Measurements from ENCODE around the gene ADRM1.

ADRM1 gene

GRCh38 chr20:62320581-62321354, 18.0 kb downstream of the ADRM1 start:
- no peaks in the 10 kb centered on the region for H3K4me1 ChIP-seq (ENCODE audit: control insufficient read depth, insufficient read depth, low read length)
- H3K9me3 ChIP-seq (ENCODE audit: control insufficient read depth, insufficient read depth, low read depth, low read length), result peaks cover 6% of the 10 kb centered on the region; the same call in 1 of the 2 replicates
- H3K9ac ChIP-seq (ENCODE audit: low read length), result no peak overlapping the region
- no peak overlapping the region for H3K27ac ChIP-seq (ENCODE audit: low read depth, low read length)
- no peak overlapping the region for H3K4me3 ChIP-seq (ENCODE audit: low read depth, low read length)
- no peaks in the 10 kb centered on the region for H3K27me3 ChIP-seq (ENCODE audit: control insufficient read depth, insufficient read depth, low read length)
- H3K36me3 ChIP-seq (ENCODE audit: control insufficient read depth, insufficient read depth, low read length), result peaks cover 84% of the 10 kb centered on the region

DNA sequence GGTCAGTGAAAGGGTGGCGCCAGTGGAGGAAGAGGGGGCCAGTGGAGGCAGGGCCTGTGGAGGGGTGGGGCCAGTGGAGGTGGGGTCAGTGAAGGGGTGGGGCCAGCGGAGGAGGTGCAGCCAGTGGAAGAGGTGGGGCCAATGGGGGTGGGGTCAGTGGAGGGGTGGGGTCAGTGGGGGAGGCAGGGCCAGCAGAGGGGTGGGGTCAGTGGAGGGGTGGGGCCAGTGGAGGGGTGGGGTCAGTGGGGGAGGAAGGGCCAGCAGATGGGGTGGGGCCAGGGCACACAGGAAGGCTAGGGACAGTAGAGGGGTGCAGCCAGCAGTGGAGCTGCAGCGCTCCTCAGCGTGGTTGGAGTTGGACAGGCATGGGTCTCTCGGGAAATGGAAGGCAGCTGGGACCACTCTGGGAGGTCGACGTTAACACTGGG, 18.7 kb downstream of the ADRM1 start:
- H3K9ac ChIP-seq (ENCODE audit: low read length), result no peak overlapping the region

GRCh38 chr20:62321975-62322374, 19.2 kb downstream of the ADRM1 start:
- peaks cover 84% of the 10 kb centered on the region for H3K36me3 ChIP-seq (ENCODE audit: control insufficient read depth, insufficient read depth, low read length)
- peaks cover 6% of the 10 kb centered on the region; the same call in 1 of the 2 replicates for H3K9me3 ChIP-seq (ENCODE audit: control insufficient read depth, insufficient read depth, low read depth, low read length)
- H3K27me3 ChIP-seq (ENCODE audit: control insufficient read depth, insufficient read depth, low read length), result no peaks in the 10 kb centered on the region
- H3K27ac ChIP-seq (ENCODE audit: low read depth, low read length), result no peak overlapping the region
- no peak overlapping the region for H3K9ac ChIP-seq (ENCODE audit: low read length)
- no peaks in the 10 kb centered on the region for H3K4me1 ChIP-seq (ENCODE audit: control insufficient read depth, insufficient read depth, low read length)
- H3K4me3 ChIP-seq (ENCODE audit: low read depth, low read length), result no peak overlapping the region

More for the DNA sequence above, 18.7 kb downstream of the ADRM1 start:
- peaks cover 84% of the 10 kb centered on the region for H3K36me3 ChIP-seq (ENCODE audit: control insufficient read depth, insufficient read depth, low read length)
- H3K4me1 ChIP-seq (ENCODE audit: control insufficient read depth, insufficient read depth, low read length), result no peaks in the 10 kb centered on the region
- no peak overlapping the region for H3K4me3 ChIP-seq (ENCODE audit: low read depth, low read length)
- H3K27ac ChIP-seq (ENCODE audit: low read depth, low read length), result no peak overlapping the region
- H3K9me3 ChIP-seq (ENCODE audit: control insufficient read depth, insufficient read depth, low read depth, low read length), result peaks cover 6% of the 10 kb centered on the region; the same call in 1 of the 2 replicates
- H3K27me3 ChIP-seq (ENCODE audit: control insufficient read depth, insufficient read depth, low read length), result no peaks in the 10 kb centered on the region

DNA sequence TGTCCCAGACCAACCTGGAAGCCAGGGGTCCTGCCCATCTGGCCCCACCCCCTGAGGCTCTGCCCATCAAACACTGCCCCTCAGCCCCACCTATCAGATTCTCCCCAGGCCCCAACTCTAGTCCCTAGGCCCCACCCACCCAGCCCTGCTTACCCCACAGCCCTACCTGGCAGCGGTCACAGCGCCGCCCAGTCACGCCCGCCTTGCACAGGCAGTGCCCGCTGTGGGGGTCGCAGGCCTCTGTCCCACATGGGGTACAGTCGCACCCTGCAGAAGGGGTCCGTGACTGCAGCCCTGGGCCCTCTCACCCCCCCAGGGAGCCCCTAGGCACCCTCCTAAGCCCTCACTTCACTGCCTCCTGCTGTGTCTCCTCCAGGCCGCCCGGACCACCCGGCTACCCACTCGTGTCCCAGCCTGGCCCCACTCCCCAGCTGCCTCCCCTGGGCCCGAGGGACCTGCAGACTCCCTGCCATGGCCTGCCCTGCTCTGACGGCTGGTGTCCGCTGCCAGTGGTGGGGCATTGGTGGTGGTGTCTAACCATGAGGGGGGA, 19.8 kb downstream of the ADRM1 start:
- Histone ChIP-seq H3K27ac (ENCODE audit: low read depth, low read length) (no peak overlapping the region), H3K36me3 (ENCODE audit: control insufficient read depth, insufficient read depth, low read length) (peaks cover 84% of the 10 kb centered on the region), H3K9me3 (ENCODE audit: control insufficient read depth, insufficient read depth, low read depth, low read length) (0 out of 2 replicates have a peak, but pooled peaks cover 5% of the 10 kb centered on the region), H3K4me1 (ENCODE audit: control insufficient read depth, insufficient read depth, low read length) (no peaks in the 10 kb centered on the region), H3K27me3 (ENCODE audit: control insufficient read depth, insufficient read depth, low read length) (no peaks in the 10 kb centered on the region), H3K4me3 (ENCODE audit: low read depth, low read length) (no peak overlapping the region), H3K9ac (ENCODE audit: low read length) (no peak overlapping the region)

DNA sequence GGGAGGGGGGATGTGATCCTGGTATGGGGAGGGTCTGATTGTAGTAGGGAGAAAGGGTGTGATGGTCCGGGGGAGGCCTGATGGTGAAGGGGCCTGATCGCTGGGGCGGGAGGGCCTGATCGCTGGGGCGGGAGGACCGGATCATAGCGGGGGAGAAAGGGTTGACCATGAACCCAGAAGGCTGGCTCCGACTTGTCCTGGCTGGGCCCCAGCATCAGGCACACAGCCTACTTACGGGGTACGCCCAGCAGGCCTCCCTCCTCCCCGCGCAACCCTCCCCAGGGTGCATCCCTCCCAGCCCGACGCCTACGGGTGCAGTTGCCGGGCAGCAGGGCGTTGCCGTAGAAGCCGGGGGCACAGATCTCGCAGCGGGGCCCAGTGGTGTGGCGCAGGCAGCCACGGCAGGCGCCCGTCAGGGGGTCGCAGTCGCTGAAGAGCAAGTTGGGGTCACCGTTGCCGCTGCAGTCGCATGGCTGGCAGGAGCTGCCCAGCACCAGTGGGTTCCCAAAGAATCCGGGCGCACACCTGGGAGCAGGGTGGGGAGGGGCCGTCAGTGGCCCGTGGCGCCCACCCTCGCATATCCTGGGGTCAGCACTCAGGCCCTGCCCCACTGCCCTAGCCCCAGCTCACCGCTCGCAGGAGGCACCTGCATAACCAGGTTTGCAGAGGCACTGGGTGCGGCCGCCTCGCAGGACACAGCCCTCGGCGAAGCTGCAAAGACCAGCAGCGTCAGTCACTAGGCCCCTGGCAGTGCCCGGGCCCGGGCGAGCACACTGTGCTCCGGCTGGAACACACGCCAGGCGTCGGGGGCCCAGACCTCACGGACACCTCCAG, 20.6 kb downstream of the ADRM1 start:
- no peaks in the 10 kb centered on the region for H3K27me3 ChIP-seq (ENCODE audit: control insufficient read depth, insufficient read depth, low read length)
- H3K9me3 ChIP-seq (ENCODE audit: control insufficient read depth, insufficient read depth, low read depth, low read length), result 0 out of 2 replicates have a peak, but pooled peaks cover 4% of the 10 kb centered on the region
- H3K4me1 ChIP-seq (ENCODE audit: control insufficient read depth, insufficient read depth, low read length), result no peaks in the 10 kb centered on the region
- H3K4me3 ChIP-seq (ENCODE audit: low read depth, low read length), result no peak overlapping the region
- H3K36me3 ChIP-seq (ENCODE audit: control insufficient read depth, insufficient read depth, low read length), result peaks cover 90% of the 10 kb centered on the region
- no peak overlapping the region for H3K27ac ChIP-seq (ENCODE audit: low read depth, low read length)
- no peak overlapping the region for H3K9ac ChIP-seq (ENCODE audit: low read length)

DNA sequence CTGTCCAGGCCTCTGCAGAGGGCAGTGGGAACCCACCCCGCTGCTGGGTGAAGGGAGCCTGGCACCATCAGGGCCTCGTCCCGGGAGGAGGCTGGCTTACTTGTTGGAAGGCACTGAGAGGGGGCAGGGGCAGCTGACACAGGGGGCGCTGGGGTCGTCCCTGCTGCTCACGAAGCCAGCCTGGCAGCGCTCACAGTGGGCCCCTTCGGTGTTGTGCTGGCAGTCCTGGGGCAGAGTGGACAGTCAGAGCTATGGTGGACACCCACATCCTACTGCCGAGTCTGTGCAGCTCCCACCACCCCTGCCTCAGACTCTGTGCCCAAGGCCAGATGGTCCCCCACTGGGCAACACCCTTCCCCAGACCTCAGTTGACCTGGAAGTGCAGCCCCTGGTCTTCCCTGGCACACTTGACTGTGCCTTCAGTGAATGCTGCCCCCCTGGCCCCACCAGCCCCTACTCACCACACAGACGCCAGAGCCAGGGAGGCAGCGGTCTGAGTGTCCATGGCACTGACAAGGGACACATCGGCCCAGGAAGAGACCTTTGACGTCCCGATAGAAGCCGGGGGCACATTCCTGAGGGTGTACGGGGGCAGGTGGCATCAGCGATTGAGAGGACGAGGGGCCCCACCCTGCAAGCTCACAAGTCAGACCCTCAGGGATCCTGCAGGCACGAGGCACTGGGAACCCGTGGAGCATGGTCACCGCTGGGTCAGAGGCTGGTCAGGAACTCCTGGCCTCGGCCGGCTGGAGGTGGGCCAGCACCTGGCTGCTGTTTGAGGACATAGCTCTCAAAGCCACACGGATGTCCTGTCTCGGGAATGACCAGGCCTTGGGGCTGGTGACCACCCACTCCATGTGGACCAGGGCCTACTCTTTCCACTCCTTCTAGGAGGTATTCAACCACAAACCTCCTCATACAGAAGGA, 21.4 kb downstream of the ADRM1 start:
- no peak overlapping the region for H3K27ac ChIP-seq (ENCODE audit: low read depth, low read length)
- H3K4me3 ChIP-seq (ENCODE audit: low read depth, low read length), result no peak overlapping the region
- no peaks in the 10 kb centered on the region for H3K4me1 ChIP-seq (ENCODE audit: control insufficient read depth, insufficient read depth, low read length)
- no peak overlapping the region for H3K9ac ChIP-seq (ENCODE audit: low read length)
- H3K27me3 ChIP-seq (ENCODE audit: control insufficient read depth, insufficient read depth, low read length), result no peaks in the 10 kb centered on the region
- peaks cover 90% of the 10 kb centered on the region for H3K36me3 ChIP-seq (ENCODE audit: control insufficient read depth, insufficient read depth, low read length)
- no peaks in the 10 kb centered on the region for H3K9me3 ChIP-seq (ENCODE audit: control insufficient read depth, insufficient read depth, low read depth, low read length)

GRCh38 chr20:62325172-62325905, 22.5 kb downstream of the ADRM1 start:
- Histone ChIP-seq H3K4me3 (ENCODE audit: low read depth, low read length) (no peak overlapping the region), H3K27me3 (ENCODE audit: control insufficient read depth, insufficient read depth, low read length) (no peaks in the 10 kb centered on the region), H3K4me1 (ENCODE audit: control insufficient read depth, insufficient read depth, low read length) (no peaks in the 10 kb centered on the region), H3K9ac (ENCODE audit: low read length) (no peak overlapping the region), H3K36me3 (ENCODE audit: control insufficient read depth, insufficient read depth, low read length) (peaks cover 91% of the 10 kb centered on the region), H3K9me3 (ENCODE audit: control insufficient read depth, insufficient read depth, low read depth, low read length) (no peaks in the 10 kb centered on the region), H3K27ac (ENCODE audit: low read depth, low read length) (no peak overlapping the region)

GRCh38 chr20:62326559-62326958, 23.8 kb downstream of the ADRM1 start:
- H3K27ac ChIP-seq (ENCODE audit: low read depth, low read length), result no peak overlapping the region
- H3K36me3 ChIP-seq (ENCODE audit: control insufficient read depth, insufficient read depth, low read length), result peaks cover 97% of the 10 kb centered on the region
- no peak overlapping the region for H3K9ac ChIP-seq (ENCODE audit: low read length)
- H3K4me1 ChIP-seq (ENCODE audit: control insufficient read depth, insufficient read depth, low read length), result no peaks in the 10 kb centered on the region
- H3K9me3 ChIP-seq (ENCODE audit: control insufficient read depth, insufficient read depth, low read depth, low read length), result no peaks in the 10 kb centered on the region
- no peaks in the 10 kb centered on the region for H3K27me3 ChIP-seq (ENCODE audit: control insufficient read depth, insufficient read depth, low read length)
- H3K4me3 ChIP-seq (ENCODE audit: low read depth, low read length), result no peak overlapping the region

DNA sequence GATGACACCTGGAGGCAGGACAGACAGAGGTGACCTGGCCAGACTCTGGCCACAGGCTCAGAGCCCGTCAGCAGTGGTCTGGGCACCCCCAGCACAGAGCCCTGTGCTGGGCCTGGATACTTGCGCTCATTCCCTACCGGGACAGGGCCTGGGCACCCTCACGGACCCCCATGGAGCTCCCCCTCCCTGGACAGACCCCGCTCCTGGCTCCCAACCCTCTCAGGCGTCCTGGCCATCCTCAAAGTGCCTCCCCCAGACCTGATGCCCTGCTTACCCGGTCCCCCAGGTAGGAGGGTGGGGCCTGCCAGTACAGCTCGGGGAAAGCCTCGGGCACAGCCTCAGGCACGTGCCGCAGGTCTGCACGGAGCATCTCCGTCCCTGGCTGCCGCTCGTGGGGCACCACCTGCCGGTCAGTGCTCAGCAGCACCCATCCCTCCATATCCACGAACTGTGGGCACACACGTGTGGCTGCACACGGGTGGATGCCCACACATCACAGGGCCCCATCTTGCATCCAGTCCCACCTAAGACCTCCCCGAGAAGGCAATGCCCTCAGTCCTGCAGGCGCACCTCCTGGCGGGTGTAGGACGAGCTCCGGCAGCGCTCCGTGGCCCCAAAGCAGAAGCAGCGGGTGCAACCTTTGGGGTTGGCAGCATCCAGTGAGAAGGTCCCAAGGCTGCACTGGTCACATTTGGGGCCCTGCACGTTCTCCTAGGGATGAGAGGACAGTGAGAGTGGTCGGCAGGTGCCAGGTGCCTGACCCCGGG, 24.3 kb downstream of the ADRM1 start:
- Histone ChIP-seq H3K27ac (ENCODE audit: low read depth, low read length) (no peak overlapping the region), H3K4me1 (ENCODE audit: control insufficient read depth, insufficient read depth, low read length) (no peaks in the 10 kb centered on the region), H3K36me3 (ENCODE audit: control insufficient read depth, insufficient read depth, low read length) (peaks cover 97% of the 10 kb centered on the region), H3K27me3 (ENCODE audit: control insufficient read depth, insufficient read depth, low read length) (no peaks in the 10 kb centered on the region), H3K9me3 (ENCODE audit: control insufficient read depth, insufficient read depth, low read depth, low read length) (no peaks in the 10 kb centered on the region), H3K4me3 (ENCODE audit: low read depth, low read length) (no peak overlapping the region), H3K9ac (ENCODE audit: low read length) (no peak overlapping the region)

Data from HUES6 (cell line).